Fibroblast of gingiva (primary cell): ENCODE measurements around the gene SHBG.
"Not testable (repeated sequence)": the region's sequence is repeated elsewhere in the genome, so short reads cannot be mapped to it uniquely, and the experiment has no call there.

Experiments used
- DNase-seq: peaks from one replicate; pipeline ENCODE4 v3.0.0-alpha.2; 2011; ENCODE audit warnings: low read depth

SHBG gene

GRCh38 chr17:7629939-7630571 lies at the start of gene SHBG:
SHBG (plus strand) TSS chr17:7630135; CDS start chr17:7630173, 38 bp downstream.
- DNase-seq = no peak

GRCh38 chr17:7580604-7581575 lies 49.0 kb upstream of the SHBG start:
- DNase-seq = no peak

GRCh38 chr17:7582396-7583252 lies 47.3 kb upstream of the SHBG start:
- no peak for DNase-seq

- peak; percentile 97 for DNase-seq
Measured at GRCh38 chr17:7583253-7584109, 46.5 kb upstream of the SHBG start, which contains the start of gene MPDU1. MPDU1 (plus strand) TSS chr17:7583852; CDS start chr17:7583863, 11 bp downstream.

GRCh38 chr17:7586673-7587419 lies 43.1 kb upstream of the SHBG start:
- DNase-seq = no peak

GRCh38 chr17:7587420-7588151 lies 42.3 kb upstream of the SHBG start:
- peak; percentile 95 for DNase-seq

- no peak for DNase-seq
Measured at GRCh38 chr17:7588553-7589203, 41.3 kb upstream of the SHBG start.

- DNase-seq = peak; percentile 84
Measured at GRCh38 chr17:7589204-7589868, 40.6 kb upstream of the SHBG start.

- no peak for DNase-seq
Measured at GRCh38 chr17:7589891-7590691, 39.8 kb upstream of the SHBG start, which contains the start of gene SOX15. SOX15 (minus strand) TSS chr17:7590094; CDS start chr17:7589676, 418 bp downstream.

- DNase-seq = no peak
Measured at GRCh38 chr17:7590743-7591142, 39.2 kb upstream of the SHBG start.

GRCh38 chr17:7591596-7591995 lies 38.3 kb upstream of the SHBG start:
- no peak for DNase-seq

- DNase-seq = no peak
Measured at GRCh38 chr17:7592422-7593021, 37.4 kb upstream of the SHBG start.

GRCh38 chr17:7593296-7593695 lies 36.6 kb upstream of the SHBG start:
- DNase-seq = no peak

GRCh38 chr17:7597561-7597960 lies 32.4 kb upstream of the SHBG start:
- not testable (repeated sequence) for DNase-seq

- DNase-seq = no peak
Measured at GRCh38 chr17:7606280-7606679, 23.7 kb upstream of the SHBG start.

- DNase-seq = no peak
Measured at GRCh38 chr17:7610641-7611040, 19.3 kb upstream of the SHBG start.

- no peak for DNase-seq
Measured at GRCh38 chr17:7611635-7612293, 18.2 kb upstream of the SHBG start.
